Measurements from ENCODE around the gene H2BK1.

Gene H2BK1

GRCh38 chr7:151210087-151210854 lies at the start of gene H2BK1:
Gene H2BK1 (minus strand): TSS chr7:151210488. CDS start chr7:151210318, 170 bp downstream.
- no peak for DNase-seq (ENCODE audit: low read depth)

- DNase-seq (ENCODE audit: low read depth): no peak
Observed at GRCh38 chr7:151257990-151258389, 47.7 kb upstream of the H2BK1 start.

- no peak for DNase-seq (ENCODE audit: low read depth)
Observed at GRCh38 chr7:151256410-151257045, 46.2 kb upstream of the H2BK1 start.

- no peak for DNase-seq (ENCODE audit: low read depth)
Observed at GRCh38 chr7:151255390-151255789, 45.1 kb upstream of the H2BK1 start.

GRCh38 chr7:151254851-151255250 lies 44.6 kb upstream of the H2BK1 start:
- no peak for DNase-seq (ENCODE audit: low read depth)

- no peak for DNase-seq (ENCODE audit: low read depth)
Observed at GRCh38 chr7:151254316-151254715, 44.0 kb upstream of the H2BK1 start.

- no peak for DNase-seq (ENCODE audit: low read depth)
Observed at GRCh38 chr7:151252961-151253711, 42.8 kb upstream of the H2BK1 start.

- no peak for DNase-seq (ENCODE audit: low read depth)
Observed at GRCh38 chr7:151252561-151252835, 42.2 kb upstream of the H2BK1 start.

- DNase-seq (ENCODE audit: low read depth): no peak
Observed at GRCh38 chr7:151251689-151252560, 41.6 kb upstream of the H2BK1 start.

- no peak for DNase-seq (ENCODE audit: low read depth)
Observed at GRCh38 chr7:151251328-151251688, 41.0 kb upstream of the H2BK1 start.

GRCh38 chr7:151250181-151251132 lies 40.2 kb upstream of the H2BK1 start:
- no peak for DNase-seq (ENCODE audit: low read depth)

- DNase-seq (ENCODE audit: low read depth): no peak
Observed at GRCh38 chr7:151249732-151250072, 39.4 kb upstream of the H2BK1 start.

GRCh38 chr7:151249034-151249731 lies 38.9 kb upstream of the H2BK1 start:
- no peak for DNase-seq (ENCODE audit: low read depth)

- no peak for DNase-seq (ENCODE audit: low read depth)
Observed at GRCh38 chr7:151248346-151249033, 38.2 kb upstream of the H2BK1 start, which contains the start of gene SMARCD3. Gene SMARCD3 (minus strand): TSS chr7:151248694. CDS start chr7:151248562, 132 bp downstream.

GRCh38 chr7:151247611-151248345 lies 37.5 kb upstream of the H2BK1 start:
- no peak for DNase-seq (ENCODE audit: low read depth)

- no peak for DNase-seq (ENCODE audit: low read depth)
Observed at GRCh38 chr7:151246851-151247580, 36.7 kb upstream of the H2BK1 start.

- DNase-seq (ENCODE audit: low read depth): no peak
Observed at GRCh38 chr7:151246102-151246850, 36.0 kb upstream of the H2BK1 start.

All from non-pigmented ciliary epithelial cell (primary cell).